CD4-positive, alpha-beta T cell treated with Interleukin-6 at 100 ng/mL for 8 hours (primary cell): ENCODE data around the gene WDR91.
"Not testable (repeated sequence)": the region's sequence is repeated elsewhere in the genome, so short reads cannot be mapped to it uniquely, and the experiment has no call there.

ENCODE experiments used
- DNase-seq: peaks from one replicate; pipeline ENCODE4 v3.0.0-alpha.2; 2020; ENCODE audit warnings: mixed read lengths, low spot score

The WDR91 gene

DNA sequence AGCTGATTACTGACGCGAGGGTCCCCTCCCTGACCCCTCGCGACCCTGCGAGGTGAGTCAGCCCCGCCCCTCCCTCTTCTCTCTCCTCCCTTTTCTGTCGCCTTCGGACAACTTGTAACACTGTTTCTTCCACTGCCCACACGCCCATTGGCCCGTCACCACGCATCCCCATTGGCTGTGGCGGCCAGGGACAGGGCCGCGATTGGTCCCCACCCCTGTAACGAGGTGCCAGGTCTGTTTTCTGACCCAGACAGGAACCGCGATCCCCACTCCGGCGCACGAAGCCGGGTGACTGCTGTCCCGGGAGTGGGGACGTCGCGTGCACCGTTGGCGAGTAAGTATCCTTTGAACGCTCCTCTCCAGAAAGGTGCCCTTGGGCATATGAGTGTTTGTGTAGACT, 22.2 kb upstream of the WDR91 start, which contains the start of gene STRA8:
TSS of gene STRA8 (plus strand) at position 269 of the 400 bp plus-strand sequence. CDS start 6,687 bp downstream, outside the sequence.
- DNase-seq = no peak

- no peak for DNase-seq
Measured at GRCh38 chr7:135232720-135233119, 21.4 kb upstream of the WDR91 start.

- DNase-seq = no peak
Measured at GRCh38 chr7:135232087-135232486, 20.8 kb upstream of the WDR91 start.

GRCh38 chr7:135231686-135232085, 20.4 kb upstream of the WDR91 start:
- no peak for DNase-seq

DNA sequence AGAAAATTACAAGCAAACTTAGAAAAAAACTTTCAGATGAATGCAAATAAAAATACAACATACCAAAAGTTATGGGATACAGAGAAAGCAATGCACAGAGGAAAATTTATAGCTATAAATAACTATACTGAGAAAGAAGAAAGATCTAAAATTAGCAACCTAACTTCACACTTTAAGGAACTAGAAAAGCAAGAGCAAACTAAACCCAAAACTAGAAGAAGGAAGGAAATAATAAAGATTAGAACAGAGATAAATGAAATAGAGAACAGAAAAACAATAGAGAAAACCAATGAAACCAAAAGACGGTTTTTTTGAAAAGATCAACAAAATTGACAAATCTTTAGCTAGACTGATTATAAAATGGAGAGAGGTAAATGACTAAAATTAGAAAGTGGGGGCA, 12.7 kb upstream of the WDR91 start:
- DNase-seq = no peak

DNA sequence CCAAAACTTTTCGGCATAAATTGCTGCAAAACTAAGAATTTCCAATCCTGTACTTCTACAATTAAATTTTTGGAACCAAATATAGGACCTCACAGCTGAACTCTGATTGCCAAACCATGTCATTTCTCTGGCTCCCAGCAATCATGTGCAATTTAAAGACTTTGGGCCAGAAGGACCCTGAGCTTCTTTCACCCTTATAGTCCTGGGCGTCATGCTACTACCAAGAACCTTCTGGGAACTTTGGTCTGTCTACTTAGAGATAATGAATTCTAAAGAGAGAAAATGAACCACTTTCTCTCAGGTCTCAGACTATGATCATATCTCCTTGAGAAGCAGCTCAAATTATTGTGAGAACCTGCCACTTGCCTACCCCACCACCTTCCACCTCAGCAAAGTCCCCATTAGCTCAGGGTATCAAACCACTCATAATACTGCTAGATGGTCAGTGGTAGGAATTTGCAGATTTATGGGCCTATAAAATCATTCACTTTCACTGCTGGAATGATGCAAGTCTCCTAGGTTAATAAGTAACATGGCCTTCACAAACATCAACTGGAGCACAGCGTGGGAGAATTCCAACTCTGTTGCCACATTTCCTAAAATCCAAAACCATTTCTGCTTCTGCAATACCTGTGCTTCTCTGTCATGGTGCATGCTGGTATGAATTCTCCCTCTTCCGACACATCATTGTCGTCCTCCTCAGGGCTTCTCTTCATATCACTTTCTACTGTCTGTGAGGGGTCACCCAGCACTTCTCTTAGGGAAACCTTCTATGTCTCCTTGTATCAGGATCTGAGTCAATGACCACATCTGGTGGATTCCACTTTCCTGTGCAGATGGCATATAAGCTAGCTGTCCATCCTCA, 6.6 kb upstream of the WDR91 start:
- DNase-seq = no peak

- DNase-seq = no peak
Measured at GRCh38 chr7:135215698-135216097, 4.4 kb upstream of the WDR91 start.

DNA sequence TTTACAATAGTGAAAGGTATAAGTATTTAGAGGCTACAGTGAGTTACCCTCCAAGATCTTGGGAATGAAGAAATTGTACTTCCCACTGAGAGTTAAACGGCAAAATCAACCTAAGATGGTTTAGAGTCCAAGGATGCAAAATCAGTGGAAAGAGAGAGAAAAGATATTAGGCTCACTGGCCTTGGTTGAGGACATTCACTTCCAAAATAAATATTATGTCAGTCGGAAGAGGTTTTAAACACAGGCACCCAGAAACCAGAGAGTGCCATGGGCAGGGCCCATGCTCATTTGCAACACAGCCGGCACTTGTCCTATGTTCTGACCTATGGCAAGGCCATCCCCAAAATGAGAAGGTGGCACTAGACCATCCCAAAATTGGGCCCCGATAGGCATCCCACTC, 3.9 kb upstream of the WDR91 start:
- DNase-seq = no peak

GRCh38 chr7:135213831-135214230, 2.5 kb upstream of the WDR91 start:
- DNase-seq = no peak

DNA sequence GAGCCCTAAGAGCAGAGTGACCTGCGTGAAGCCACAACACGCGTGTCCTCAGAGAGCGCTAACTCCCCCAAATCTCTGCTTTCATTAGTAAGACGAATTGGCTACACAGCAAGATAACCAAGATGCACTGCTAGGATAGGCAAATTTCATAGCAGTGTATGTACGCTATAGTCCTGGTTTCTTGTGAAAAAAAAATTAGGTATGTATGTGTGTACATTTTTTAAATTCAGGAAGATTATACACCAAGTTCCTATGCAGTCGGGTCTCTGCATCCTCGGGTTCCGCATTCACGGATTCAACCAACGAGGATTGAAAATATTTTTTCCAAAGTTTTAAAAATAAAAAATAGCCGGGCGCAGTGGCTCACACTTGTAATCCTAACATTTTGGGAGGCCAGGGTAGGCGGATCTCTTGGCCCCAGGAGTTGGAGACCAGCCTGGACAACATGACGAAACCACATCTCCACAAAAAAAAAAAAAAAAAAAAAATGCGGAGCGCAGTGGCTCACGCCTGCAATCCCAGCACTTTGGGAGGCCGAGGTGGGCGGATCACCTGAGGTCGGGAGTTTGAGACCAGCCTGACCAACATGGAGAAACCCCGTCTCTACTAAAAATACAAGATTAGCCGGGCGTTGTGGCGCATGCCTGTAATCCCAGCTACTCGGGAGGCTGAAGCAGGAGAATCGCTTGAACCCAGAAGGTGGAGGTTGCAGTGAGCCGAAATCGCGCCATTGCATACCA, 790 bp upstream of the WDR91 start:
- DNase-seq = not testable (repeated sequence)

- no peak for DNase-seq
Measured at GRCh38 chr7:135210888-135211178, 493 bp downstream of the WDR91 start.

- no peak for DNase-seq
Measured at GRCh38 chr7:135209225-135209834, 2.0 kb downstream of the WDR91 start.

- DNase-seq = no peak
Measured at GRCh38 chr7:135208102-135208793, 3.1 kb downstream of the WDR91 start.

GRCh38 chr7:135207406-135208101, 3.8 kb downstream of the WDR91 start:
- no peak for DNase-seq

GRCh38 chr7:135206941-135207391, 4.4 kb downstream of the WDR91 start:
- DNase-seq = no peak

DNA sequence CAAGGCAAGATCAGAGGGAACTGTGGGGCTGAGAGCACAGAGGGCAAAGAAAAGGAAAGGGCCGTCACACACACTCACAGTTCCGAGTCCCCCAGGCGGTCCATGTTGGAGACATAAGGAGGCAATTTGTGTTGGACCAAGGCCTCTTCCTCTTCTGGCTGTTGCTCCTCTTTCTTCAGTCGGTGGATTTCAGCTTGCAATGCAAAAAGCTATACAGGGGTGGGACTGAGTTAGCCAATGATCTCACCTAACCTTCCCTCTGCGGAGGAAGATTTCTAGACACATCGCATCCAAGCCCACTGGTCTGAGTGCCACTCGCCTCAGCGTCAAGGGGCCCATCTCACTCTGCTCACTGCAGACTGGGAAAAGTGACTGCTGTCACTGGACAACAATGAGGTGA, 5.5 kb downstream of the WDR91 start:
- no peak for DNase-seq

- no peak for DNase-seq
Measured at GRCh38 chr7:135204876-135205275, 6.5 kb downstream of the WDR91 start.

DNA sequence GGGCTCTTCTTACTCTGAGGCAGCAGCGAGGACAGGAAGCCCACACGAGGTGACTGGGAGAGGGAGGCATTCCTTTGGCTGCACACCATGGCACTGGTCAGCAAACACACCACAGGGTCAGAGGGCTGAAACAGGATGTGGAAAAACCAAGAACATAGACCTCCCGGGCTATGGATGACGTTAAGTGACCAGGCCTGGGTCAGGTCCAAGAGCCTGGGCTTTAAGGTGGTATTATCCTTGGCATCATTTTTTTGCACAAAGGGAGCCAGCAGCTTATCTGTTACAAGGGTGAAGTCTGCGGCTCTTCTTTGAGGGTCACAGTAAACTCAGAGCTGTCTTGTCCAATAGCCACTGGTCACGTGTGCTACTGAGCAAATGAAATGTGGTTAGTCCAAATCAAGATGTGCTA, 7.0 kb downstream of the WDR91 start:
- DNase-seq = no peak

GRCh38 chr7:135201350-135201749, 10.0 kb downstream of the WDR91 start:
- DNase-seq = no peak

DNA sequence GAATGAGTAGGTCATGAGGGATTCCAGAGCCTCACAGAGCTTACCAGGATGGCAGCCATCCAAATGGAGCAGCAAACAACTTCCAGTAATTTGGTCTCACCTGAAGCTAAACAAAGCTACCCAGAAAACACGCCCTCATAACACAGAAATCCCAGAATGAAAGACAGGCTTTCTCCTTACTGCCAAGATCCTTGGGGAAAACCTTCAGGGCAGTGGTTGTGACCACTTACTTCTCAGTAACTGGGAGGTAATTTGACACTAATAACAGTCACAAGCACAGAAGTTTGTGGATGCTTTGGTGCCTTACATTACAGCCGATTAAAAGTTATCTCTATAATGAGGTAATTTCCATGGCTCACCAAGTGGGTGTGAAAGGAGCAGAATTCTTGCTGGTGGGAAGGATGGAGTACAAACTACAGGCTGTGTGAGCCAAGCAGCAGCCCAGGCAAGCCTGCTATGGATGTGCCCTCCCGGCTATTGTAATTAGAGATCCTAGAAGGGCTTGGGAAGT, 10.4 kb downstream of the WDR91 start:
- no peak for DNase-seq

DNA sequence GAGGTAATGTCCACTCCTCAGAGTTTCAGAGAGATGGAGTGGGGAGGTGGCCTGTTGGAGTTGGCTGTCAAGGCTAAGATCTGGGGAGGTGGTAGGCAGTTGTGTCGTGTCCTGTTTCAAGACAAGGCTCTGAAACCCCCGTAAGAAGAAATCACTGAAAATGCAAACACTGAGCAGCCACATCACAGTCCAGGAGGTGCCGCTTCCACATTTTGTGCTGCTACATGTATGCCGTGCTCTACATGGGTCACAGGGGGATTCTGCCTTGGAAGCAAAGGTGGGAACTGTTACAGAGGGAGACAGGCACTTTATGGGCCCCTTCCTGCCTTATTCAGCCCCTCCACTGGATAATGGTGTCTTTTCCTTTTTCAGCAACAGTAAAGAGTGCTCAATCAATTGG, 11.9 kb downstream of the WDR91 start:
- DNase-seq = no peak
